ENCODE measurements around the gene SPATA4.

SPATA4 gene

GRCh38 chr4:176189891-176190795, 5.2 kb downstream of the SPATA4 start:
- DNase-seq, result no peak

DNA sequence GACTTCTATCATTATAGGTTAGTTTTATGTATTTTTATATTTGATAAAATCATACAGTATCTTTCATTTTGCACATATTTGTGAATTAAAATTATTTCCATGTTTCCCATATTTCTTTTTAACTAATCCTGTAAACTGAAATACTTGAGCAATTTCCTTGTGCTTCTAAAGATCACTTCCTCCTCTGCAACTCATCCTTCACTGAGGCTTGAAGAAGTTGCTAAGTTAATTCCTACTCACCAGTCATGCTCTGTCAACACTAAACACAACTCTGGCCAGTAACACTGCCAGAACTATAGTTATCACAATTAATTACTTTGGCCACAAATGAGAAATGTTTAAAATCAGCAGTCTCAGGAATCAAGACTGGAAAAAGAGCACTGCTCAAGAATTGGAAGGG, 6.7 kb downstream of the SPATA4 start:
- DNase-seq, result no peak

GRCh38 chr4:176187624-176188023, 7.8 kb downstream of the SPATA4 start:
- DNase-seq, result peak in 1 of 5 experiments; percentile 2

- no peak for DNase-seq
Measured at GRCh38 chr4:176186671-176187395, 8.6 kb downstream of the SPATA4 start.

DNA sequence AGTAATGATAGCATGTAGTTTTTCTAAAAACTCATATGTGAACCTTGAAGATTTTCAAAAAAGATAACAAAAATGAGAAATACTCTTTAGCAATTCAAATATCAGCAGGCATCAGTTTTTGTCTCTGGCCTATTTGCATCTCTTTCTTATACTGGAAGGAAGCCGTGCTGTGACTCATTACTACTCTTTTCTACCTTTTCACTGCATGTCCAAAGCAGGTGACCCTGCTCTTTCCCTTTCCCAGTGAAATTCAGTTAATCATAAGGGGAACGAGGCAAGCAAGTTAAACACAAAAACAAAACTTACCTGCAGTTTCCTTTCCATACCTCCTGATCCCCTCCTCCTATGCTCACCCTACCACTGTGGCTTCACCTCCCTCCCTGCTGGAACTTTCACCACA, 9.3 kb downstream of the SPATA4 start:
- DNase-seq, result no peak

DNA sequence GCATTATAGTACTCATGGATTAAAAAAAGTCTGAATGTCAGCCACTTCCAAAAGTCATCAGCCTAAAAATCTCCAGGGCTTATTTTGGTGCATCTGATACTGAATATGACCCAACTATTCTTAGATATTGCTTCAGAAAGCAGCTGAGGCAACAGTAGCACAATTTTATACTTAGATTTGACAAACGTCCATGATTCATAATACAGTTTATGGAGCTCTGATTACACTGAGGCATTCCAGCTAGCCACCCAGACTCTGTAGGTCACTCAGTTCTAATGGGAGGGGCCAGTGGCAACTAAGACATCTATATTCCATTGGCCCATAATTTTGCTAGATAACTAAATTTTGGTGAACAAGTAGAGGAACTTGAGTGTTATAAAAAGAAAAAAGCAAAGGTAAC, 10.3 kb downstream of the SPATA4 start:
- no peak for DNase-seq

DNA sequence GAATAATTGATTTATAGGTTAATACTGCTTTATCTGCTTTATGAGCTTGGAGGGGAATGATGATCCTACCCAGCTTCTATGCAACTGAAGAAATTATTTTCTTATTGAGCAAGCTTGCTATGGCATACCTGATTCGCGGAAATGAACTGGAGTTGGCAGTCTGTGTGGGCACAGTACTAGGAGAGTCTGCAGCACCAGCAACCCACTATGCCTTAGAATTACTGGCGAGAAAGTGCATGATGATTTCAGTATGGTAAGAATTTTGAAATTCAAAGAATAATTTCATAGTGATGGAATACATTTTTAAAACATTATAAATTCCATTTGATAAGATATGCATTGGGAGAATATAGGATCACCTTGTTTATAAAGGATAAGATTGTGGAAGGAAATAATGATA, 32.3 kb downstream of the SPATA4 start:
- no peak for DNase-seq

DNA sequence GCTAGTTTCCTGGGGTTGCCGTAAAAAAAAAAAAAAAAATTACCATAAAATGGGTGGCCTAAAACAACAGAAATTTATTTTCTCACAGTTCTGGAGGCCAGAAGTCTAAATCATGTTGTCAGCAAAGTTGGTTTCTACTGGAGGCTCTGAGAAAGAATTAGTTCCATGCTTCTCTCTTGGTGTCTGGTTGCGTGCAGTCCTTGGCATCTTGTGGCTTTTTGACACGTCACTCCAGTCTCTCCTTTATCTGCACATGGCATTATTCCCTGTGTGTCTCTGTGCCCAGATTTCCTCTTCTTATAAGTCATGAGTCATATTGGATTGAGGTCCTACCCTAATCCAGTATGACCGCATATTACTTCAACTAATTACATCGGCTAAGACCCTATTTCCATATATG, 38.7 kb downstream of the SPATA4 start:
- no peak for DNase-seq

- no peak for DNase-seq
Measured at GRCh38 chr4:176153124-176153523, 42.3 kb downstream of the SPATA4 start.

- no peak for DNase-seq
Measured at GRCh38 chr4:176150704-176151103, 44.7 kb downstream of the SPATA4 start.

DNA sequence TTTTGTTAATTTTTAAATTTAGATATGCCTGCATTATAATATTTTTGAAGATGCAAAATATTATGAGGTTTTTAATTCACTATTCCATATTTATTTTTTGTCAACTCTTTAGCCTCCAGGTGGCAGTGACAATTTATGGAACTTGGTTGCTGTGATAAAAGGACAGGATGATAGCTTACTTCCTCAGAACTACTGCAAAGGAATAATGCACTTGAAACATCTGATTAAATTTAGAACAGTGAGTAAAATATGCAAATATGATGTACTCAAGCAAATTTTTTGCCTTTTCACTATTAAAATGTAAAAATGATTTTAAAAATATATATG, 45.1 kb downstream of the SPATA4 start:
- DNase-seq, result peak in 1 of 5 experiments; percentile 5

DNA sequence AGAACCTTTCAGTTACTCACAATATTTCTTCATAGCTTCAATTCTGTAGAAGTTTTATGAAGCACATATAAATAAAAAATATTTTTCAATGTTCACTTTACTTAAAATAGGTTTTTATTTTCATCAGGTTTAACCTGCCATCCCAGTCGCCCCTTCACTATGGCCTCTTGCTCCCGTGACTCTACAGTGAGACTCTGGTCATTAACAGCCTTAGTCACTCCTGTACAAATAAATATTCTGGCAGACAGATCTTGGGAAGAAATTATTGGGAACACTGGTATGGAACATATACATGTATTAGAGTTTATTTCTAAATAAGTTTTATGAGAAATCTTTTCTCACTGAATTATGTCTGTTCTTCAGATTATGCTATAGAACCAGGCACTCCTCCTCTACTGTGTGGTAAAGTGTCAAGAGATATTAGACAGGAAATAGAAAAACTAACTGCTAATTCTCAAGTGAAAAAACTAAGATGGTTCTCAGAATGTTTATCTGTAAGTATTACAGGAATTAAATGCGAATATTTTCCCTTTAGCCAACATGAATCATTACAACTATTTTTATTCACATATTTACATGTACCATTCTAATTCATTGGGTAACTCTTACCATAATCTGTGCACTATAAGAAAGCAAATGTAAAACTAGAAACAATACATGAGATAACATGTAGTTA, 45.6 kb downstream of the SPATA4 start:
- no peak for DNase-seq

DNA sequence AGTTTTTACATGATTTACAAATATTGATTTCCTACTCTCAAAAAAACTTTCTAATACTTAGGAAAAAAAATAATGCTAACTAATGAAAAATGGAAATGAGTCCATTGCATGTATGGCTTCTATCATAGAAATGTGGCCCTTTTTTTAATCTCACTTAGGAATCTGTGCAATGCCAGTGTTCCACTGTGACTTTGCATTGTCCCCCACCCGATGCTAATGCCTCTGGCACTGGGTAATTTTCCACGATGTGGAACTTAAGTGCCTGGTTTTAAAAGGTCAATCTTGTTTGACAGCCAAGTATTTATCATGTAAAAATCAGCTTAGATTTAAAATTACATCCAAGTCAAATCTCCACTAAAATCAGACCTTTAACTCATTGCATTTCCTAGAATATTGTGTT, 53.1 kb downstream of the SPATA4 start:
- DNase-seq, result no peak

DNA sequence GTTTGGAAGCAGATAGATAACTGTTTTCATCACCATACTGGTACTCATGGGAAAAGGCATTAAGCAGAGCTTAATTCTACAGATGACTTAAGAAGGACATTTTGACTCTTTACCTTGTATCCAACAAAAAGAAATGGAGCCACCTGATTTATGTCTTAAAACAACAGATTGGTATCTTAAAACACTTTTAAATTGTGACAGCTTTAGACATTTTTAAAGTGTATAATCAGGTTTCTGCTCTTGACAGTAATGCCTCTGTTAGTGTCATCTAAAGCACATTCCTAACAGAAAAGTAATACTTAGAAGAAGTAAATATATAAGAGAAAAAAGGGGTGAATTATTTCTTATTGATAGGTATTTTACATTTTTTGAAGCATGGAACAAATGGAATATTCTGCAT, 55.9 kb downstream of the SPATA4 start:
- no peak for DNase-seq

- no peak for DNase-seq
Measured at GRCh38 chr4:176137631-176138030, 57.8 kb downstream of the SPATA4 start.

DNA sequence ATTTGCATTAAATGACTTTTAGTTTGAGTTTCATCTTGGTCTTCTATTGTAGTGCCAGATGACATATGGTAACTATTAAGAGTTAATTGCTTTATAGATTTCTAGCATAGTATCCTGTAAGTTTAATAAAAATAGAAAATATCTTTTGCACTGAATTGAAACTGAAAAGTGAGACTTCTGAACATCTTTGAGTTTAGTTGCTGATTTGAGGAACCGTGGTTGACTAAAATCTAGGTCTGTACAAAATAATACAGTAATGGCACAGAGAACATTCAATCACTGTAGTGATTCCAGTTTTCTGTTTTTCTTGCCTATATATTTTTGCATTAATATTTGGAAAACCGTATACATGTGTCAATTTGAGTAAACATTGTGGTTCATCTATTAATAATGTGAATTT, 60.7 kb downstream of the SPATA4 start:
- DNase-seq, result no peak

Measured in T-helper 2 cell (primary cell).